ENCODE results near the gene CYTH4.

CYTH4 gene

GRCh38 chr22:37330200-37331033 lies 48.1 kb downstream of the CYTH4 start:
- no peak for DNase-seq (ENCODE audit: low read depth)

- DNase-seq (ENCODE audit: low read depth): no peak
Measured at GRCh38 chr22:37331034-37331428, 48.7 kb downstream of the CYTH4 start.

GRCh38 chr22:37331856-37332536 lies 49.7 kb downstream of the CYTH4 start:
- no peak for DNase-seq (ENCODE audit: low read depth)

DNA sequence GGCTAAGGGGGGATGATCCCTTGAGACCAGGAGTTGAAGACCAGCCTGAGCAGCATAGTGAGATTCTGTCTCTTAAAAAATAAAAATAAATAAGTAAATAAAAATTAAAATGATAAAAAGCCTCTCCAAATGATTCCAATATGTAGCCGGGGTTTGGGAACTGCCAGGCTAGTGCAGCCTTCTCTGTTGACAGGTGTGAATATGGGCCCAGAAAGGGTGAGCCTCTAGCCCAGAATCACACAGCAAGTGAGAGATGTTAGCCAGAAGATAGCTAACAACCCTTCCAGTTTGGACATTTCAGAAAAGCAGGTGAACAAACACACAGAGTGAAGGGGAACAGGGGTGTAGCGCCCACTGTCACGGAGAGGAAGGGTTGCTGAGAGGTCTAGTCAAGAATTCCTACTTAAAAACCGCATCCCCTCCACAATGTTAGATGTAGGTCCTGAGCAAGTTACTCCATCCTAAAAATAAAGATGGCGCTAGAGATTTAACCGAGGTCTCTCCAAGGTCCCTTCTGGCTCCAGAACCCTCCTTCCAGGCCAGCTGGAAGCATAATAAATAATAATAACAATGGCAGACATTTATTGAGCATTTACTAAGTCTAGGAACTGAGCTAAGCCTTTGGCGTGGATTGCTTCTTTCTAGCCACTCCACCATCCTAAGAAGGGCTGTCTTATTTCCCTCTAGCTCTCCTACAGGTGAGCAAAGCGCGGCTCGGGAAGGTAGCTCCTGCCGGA lies 51.6 kb downstream of the CYTH4 start:
- DNase-seq (ENCODE audit: low read depth): no peak

DNA sequence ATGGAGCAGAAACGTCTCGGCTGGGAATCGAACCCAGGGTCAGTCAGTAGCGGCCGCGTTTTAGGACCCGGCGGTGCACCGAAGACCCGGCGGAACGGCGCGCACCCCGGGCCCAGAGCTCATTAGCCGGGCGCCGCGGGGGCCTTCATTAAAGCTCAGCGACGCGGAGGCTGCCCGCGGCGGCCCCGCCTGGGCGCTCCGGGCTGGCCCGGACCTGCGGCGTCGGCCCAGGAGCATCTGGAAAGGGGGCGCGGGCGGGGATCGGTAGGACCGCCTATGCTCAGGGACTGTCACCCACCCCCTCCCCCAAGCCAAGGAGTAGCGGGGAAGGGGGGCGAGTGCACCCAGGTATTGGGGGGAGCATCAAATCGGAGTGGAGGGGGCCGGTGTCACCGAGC lies 52.2 kb downstream of the CYTH4 start:
- DNase-seq (ENCODE audit: low read depth): no peak

- DNase-seq (ENCODE audit: low read depth): no peak
Measured at GRCh38 chr22:37334859-37335805, 52.8 kb downstream of the CYTH4 start.

DNA sequence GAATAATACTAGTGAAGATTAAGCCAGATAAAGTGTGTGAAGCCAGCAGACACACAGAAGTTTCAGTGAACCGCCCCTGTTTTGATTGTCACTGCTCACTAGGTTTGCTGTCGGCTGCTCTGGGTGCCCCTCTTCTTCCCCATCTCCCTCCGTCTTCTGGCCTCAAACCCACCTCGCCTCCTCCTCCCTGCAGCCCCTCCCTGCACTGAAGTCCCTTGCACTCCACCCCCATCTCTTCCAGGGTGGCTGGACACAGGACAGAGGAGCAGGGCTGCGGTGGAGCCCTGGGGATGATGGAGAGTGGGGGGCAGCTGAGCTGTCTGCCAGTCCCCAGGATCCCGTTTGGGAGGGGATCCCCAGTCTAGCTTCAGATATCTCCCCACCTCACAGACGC lies 53.5 kb downstream of the CYTH4 start:
- no peak for DNase-seq (ENCODE audit: low read depth)

- DNase-seq (ENCODE audit: low read depth): no peak
Measured at GRCh38 chr22:37336579-37336978, 54.3 kb downstream of the CYTH4 start.

GRCh38 chr22:37337204-37337943 lies 55.1 kb downstream of the CYTH4 start:
- no peak for DNase-seq (ENCODE audit: low read depth)

DNA sequence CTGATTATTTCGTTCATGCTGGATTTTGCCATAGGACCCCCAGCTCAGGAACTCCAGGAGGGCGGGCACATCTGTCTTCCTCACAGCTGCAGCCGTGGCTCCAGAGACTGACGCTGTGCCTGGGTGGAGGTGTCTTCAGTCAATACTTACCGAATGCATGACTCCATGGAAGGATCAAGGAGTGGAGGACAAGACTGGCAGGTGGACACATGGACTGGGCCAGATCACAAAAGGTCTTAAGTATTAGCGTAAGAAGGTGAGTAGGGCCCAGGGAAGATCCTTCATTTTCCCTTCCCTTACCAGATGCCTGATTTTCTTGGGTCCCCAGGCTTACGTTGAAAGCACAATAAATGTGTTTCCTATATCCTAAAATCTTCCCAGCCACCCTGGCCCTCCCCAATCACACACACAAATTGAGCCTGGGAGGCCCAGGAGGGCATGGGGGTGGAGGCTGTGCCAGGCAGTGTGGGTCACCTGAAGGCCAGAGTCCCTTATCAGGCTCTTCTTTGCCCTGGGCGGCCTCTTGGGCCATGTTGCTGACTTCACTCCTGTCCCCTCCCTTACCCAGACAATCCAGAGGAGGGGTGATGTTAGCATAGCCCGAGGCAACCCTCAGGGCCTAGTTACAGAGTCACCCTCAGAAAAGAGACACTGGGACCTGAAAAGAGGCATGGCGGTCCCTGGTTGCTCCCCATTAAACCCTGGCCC lies 56.4 kb downstream of the CYTH4 start:
- no peak for DNase-seq (ENCODE audit: low read depth)

- no peak for DNase-seq (ENCODE audit: low read depth)
Measured at GRCh38 chr22:37340331-37341262, 58.3 kb downstream of the CYTH4 start.

GRCh38 chr22:37342065-37342464 lies 59.8 kb downstream of the CYTH4 start:
- no peak for DNase-seq (ENCODE audit: low read depth)

- DNase-seq (ENCODE audit: low read depth): no peak
Measured at GRCh38 chr22:37343348-37343747, 61.0 kb downstream of the CYTH4 start.

DNA sequence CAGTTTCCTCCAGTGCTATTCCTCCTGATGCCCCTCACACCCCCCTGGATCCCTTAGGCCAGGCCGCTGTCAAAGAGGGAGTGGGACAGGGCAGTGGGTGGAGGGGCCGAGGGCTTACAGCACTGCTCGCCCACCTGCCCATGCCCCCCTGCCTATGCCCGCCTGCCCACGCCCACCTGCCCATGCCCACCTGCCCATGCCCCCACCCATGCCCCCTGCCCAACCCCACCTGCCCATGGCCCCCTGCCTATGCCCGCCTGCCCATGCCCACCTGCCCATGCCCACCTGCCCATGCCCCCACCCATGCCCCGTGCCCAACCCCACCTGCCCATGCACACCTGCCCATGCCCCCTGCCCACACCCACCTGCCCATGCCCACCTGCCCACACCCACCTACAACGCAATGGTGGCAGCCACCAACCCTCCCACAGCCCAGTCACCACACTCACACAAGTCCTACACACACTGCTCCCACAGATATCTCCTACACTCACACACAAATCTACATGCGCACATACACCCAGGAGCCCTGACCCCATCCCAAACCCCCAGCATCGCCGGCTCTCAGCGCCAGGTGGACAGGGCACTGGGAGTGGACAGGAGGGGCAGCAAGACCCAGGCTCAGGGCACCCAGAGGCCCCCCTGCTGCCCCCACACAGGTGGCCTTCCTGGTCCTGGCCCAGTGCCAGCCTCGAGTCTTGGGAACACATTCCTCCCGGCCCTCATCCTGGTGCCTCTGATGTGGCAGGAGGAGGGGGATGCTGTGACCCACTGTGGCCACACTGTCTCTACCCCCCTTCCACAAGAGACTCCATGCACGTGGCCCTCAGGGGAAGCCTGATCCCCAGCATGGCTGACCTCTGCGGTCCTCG lies 61.8 kb downstream of the CYTH4 start:
- DNase-seq (ENCODE audit: low read depth): no peak

- no peak for DNase-seq (ENCODE audit: low read depth)
Measured at GRCh38 chr22:37344735-37345449, 62.6 kb downstream of the CYTH4 start.

GRCh38 chr22:37345863-37346504 lies 63.7 kb downstream of the CYTH4 start:
- no peak for DNase-seq (ENCODE audit: low read depth)

- DNase-seq (ENCODE audit: low read depth): no peak
Measured at GRCh38 chr22:37346505-37346895, 64.2 kb downstream of the CYTH4 start.

Measured in activated T-helper 9 cell treated with anti-CD3 and anti-CD28 coated beads, Interleukin-2, amount 50 U/mL, for 16 hours (primary cell).